HFF-Myc (cell line): ENCODE results near the gene AHRR.

Source experiments
- DNase-seq: peaks from one replicate; pipeline ENCODE4 v3.0.0-alpha.2; 2011; ENCODE audit warnings: low read depth; ENCODE audit errors: extremely low read depth
- H3K4me3 ChIP-seq: replicated peaks from 2 replicates; pipeline ENCODE4 v1.5.1; 2011; ENCODE audit warnings: low read depth, mild to moderate bottlenecking, control low read depth, low read length
- CTCF ChIP-seq: IDR thresholded peaks from 2 replicates; pipeline ENCODE4 v1.5.1; 2012; ENCODE audit warnings: mild to moderate bottlenecking, low read depth, low read length, control low read depth; ENCODE audit errors: missing control alignments

The AHRR gene

GRCh38 chr5:431711-432050, 110.2 kb downstream of the AHRR start:
- no peak for DNase-seq
- TF ChIP-seq CTCF: no peak
- no peak overlapping the region for H3K4me3 ChIP-seq

GRCh38 chr5:432201-432927, 110.8 kb downstream of the AHRR start:
- TF ChIP-seq CTCF: no peak
- H3K4me3 ChIP-seq: no peak overlapping the region
- no peak for DNase-seq

GRCh38 chr5:432928-433791, 111.6 kb downstream of the AHRR start:
- H3K4me3 ChIP-seq: no peak overlapping the region
- TF ChIP-seq CTCF: no peak
- DNase-seq: no peak

- H3K4me3 ChIP-seq: no peak overlapping the region
- DNase-seq: no peak
- TF ChIP-seq CTCF: no peak
Observed at GRCh38 chr5:433836-434235, 112.3 kb downstream of the AHRR start.

GRCh38 chr5:434443-435146, 113.1 kb downstream of the AHRR start:
- DNase-seq: no peak
- no peak for TF ChIP-seq CTCF
- H3K4me3 ChIP-seq: no peak overlapping the region

- no peak for TF ChIP-seq CTCF
- DNase-seq: no peak
- no peak overlapping the region for H3K4me3 ChIP-seq
Observed at GRCh38 chr5:435156-435790, 113.8 kb downstream of the AHRR start.
